HepG2 (cell line): ENCODE data around the gene TBC1D1. TPM values are rescaled to one million over a fixed set of nuclear protein-coding genes. Genes with fewer than 3 reads are reported as not detected.

Experiments used
- ATAC-seq: fragments of 200-7000 bp; cut with Tn5 transposase; 3 replicates; pipeline ENCODE4 v1.9.1; 2020; ENCODE audit warnings: mild to moderate bottlenecking, moderate library complexity
- BruUV-seq: library from RNA; stranded (reverse); fragments of 400-500 nt; replicated peaks from 2 replicates; lab custom pipeline; 2021; lab: Mats Ljungman, UMichigan
- CTCF ChIA-PET: fragments of 300-600 bp; formaldehyde crosslinking; extraction: SDS; loops from one replicate; lab custom pipeline; 2021; ENCODE audit warnings: low total read pairs, inconsistent platforms, low intra/inter-chr PET ratio; lab: Yijun Ruan, JAX
- POLR2A ChIA-PET: fragments of 350-600 bp; sonication (Branson Sonifier 250); formaldehyde crosslinking; loops from one replicate; lab custom pipeline; 2020; ENCODE audit warnings: antibody characterized with exemption, inconsistent platforms; lab: Yijun Ruan, JAX
- DNase-seq: peaks from one replicate; pipeline ENCODE4 v3.0.0-alpha.2; 2015; ENCODE audit warnings: low spot score
- FAIRE-seq: peaks from 3 replicates; lab custom pipeline; 2011; peaks lifted over from hg19 to GRCh38; lab: Jason Lieb, UNC
- H2AFZ ChIP-seq: one replicate; pipeline ENCODE4 v1.6.1; 2011; ENCODE audit warnings: low read length, inconsistent platforms
- H3K27ac ChIP-seq: fragments of 300-600 bp; 3 replicates; pipeline ENCODE4 v1.8.0; 2011; ENCODE audit warnings: mixed run types, mild to moderate bottlenecking, mixed read lengths, low read length, inconsistent platforms; ENCODE audit not compliant: insufficient read depth; ENCODE audit errors: extremely low read length
- H3K27me3 ChIP-seq, 2 experiments: fragments of 200-600 bp in 1 of 2; 2 replicates in 1 of 2; 3 replicates in 1 of 2; pipeline versions ENCODE4 v1.6.0 to v1.8.0; 2011; ENCODE audit warnings: low read length in 2 of 2, mild to moderate bottlenecking in 2 of 2, moderate library complexity in 2 of 2, inconsistent platforms in 1 of 2; ENCODE audit not compliant: insufficient read depth in 2 of 2, control insufficient read depth in 1 of 2
- H3K36me3 ChIP-seq, 2 experiments: fragments of 200-600 bp in 1 of 2; replicated peaks in 1 of 2; 2 replicates in 1 of 2; 3 replicates in 1 of 2; pipeline versions ENCODE4 v1.5.1 to v1.8.0; 2011; ENCODE audit warnings: low read length in 2 of 2, inconsistent platforms in 1 of 2; ENCODE audit not compliant: insufficient read depth in 2 of 2, control insufficient read depth in 1 of 2
- H3K4me1 ChIP-seq: 2 replicates; pipeline ENCODE4 v1.5.1; 2012; ENCODE audit warnings: low read length, inconsistent platforms; ENCODE audit not compliant: insufficient read depth
- H3K4me2 ChIP-seq: 2 replicates; pipeline ENCODE4 v1.6.0; 2011; ENCODE audit warnings: low read depth, low read length, inconsistent platforms
- H3K4me3 ChIP-seq, 3 experiments: fragments of 200-600 bp in 1 of 3; sonication (generic), shearing (Covaris generic) in 1 of 3; replicated peaks in 1 of 3; 2 replicates each; pipeline ENCODE4 v1.5.1; 2011 to 2016; ENCODE audit warnings: low read length in 3 of 3, inconsistent platforms in 2 of 3, low read depth in 2 of 3, mild to moderate bottlenecking in 2 of 3, control low read depth in 1 of 3, mixed read lengths in 1 of 3; ENCODE audit not compliant: insufficient read depth in 1 of 3
- H3K79me2 ChIP-seq: one replicate; pipeline ENCODE4 v1.6.1; 2011; ENCODE audit warnings: low read length, inconsistent platforms; ENCODE audit not compliant: insufficient read depth
- H3K9ac ChIP-seq: 2 replicates; pipeline ENCODE4 v1.6.0; 2011; ENCODE audit warnings: mild to moderate bottlenecking, low read depth, low read length, inconsistent platforms; ENCODE audit not compliant: insufficient read depth
- H3K9me3 ChIP-seq: 2 replicates; pipeline ENCODE4 v1.5.1; 2012; ENCODE audit warnings: mild to moderate bottlenecking, low read length
- H4K20me1 ChIP-seq: 2 replicates; pipeline ENCODE4 v1.6.0; 2011; ENCODE audit warnings: inconsistent platforms, mild to moderate bottlenecking, low read length, moderate library complexity; ENCODE audit not compliant: insufficient read depth
- FIP1L1 ChIP-seq: fragments of 200-400 bp; formaldehyde crosslinking; IDR thresholded peaks from 2 replicates; pipeline ENCODE4 v1.6.1; 2018; ENCODE audit warnings: low read depth, mild to moderate bottlenecking, low read length, moderate library complexity, borderline replicate concordance; ENCODE audit not compliant: insufficient read depth
- GLMP ChIP-seq: sonication (generic); formaldehyde crosslinking; IDR thresholded peaks from 2 replicates; pipeline ENCODE4 v1.9.0; 2021; ENCODE audit warnings: missing genetic modification reagents, mild to moderate bottlenecking, borderline replicate concordance
- ZBTB2 ChIP-seq: sonication (generic); formaldehyde crosslinking; IDR thresholded peaks from 2 replicates; pipeline ENCODE4 v1.8.0; 2022; ENCODE audit warnings: low read depth, missing genetic modification reagents
- ZNF460 ChIP-seq: sonication (generic); formaldehyde crosslinking; IDR thresholded peaks from 2 replicates; pipeline ENCODE4 v1.5.1; 2020; ENCODE audit warnings: missing genetic modification reagents, mild to moderate bottlenecking, borderline replicate concordance
- ZNF597 ChIP-seq: sonication (generic); formaldehyde crosslinking; IDR thresholded peaks from 2 replicates; pipeline ENCODE4 v1.5.0; 2020; ENCODE audit warnings: missing genetic modification reagents
- ZNF788 ChIP-seq: sonication (generic); formaldehyde crosslinking; IDR thresholded peaks from 2 replicates; pipeline ENCODE4 v1.5.0; 2020; ENCODE audit warnings: mild to moderate bottlenecking, missing genetic modification reagents, borderline replicate concordance
- WGBS: methylation state at CpG from one replicate; pipeline ENCODE4 v1.1.6; 2017; ENCODE audit warnings: low lambda C conversion rate; 5-methylcytosine and 5-hydroxymethylcytosine counted together
- in situ Hi-C: cut with HindIII; loops from 2 replicates; pipeline ENCODE4 v1.10.0; 2017; ENCODE audit warnings: low pct_unique_long_range_greater_than_20kb; ENCODE audit not compliant: extremely low pct_ligation_motif_present
- intact Hi-C: fragments of 100-400 bp; cut with micrococcal nuclease; formaldehyde crosslinking; loops from one replicate; pipeline ENCODE4 v1.10.0; 2022; ENCODE audit not compliant: unreplicated experiment
- polyA plus RNA-seq, 8 experiments: library from polyadenylated mRNA; depleted of rRNA in 3 of 8; stranded (reverse) in 7 of 8; unstranded in 1 of 8; fragments of >200 nt; fragmentation: Illumina TruSeq in 4 of 8; extraction: Trizol in 4 of 8; gene quantifications; 2 replicates each; pipeline versions ENCODE4 v1.2.1 to v1.2.3, GENCODE V29; 2011 to 2016; ENCODE audit warnings: low read depth in 4 of 8, missing spikeins in 1 of 8, mixed read lengths in 1 of 8; ENCODE audit not compliant: insufficient read depth in 1 of 8
- total RNA-seq, 5 experiments: library from RNA; depleted of rRNA; stranded (reverse); fragments of >200 nt; fragmentation: Illumina TruSeq; extraction: Trizol; gene quantifications; 2 replicates each; pipeline ENCODE4 v1.2.3, GENCODE V29; 2016; ENCODE audit warnings: low read depth in 1 of 5
- TF ChIP-seq, protein P1 (sequence below): sonication (generic); formaldehyde crosslinking; IDR thresholded peaks from 2 replicates; pipeline ENCODE4 v1.5.1; 2020; ENCODE audit warnings: mild to moderate bottlenecking, missing genetic modification reagents, moderate library complexity

The TBC1D1 gene
- total and polyA plus RNA-seq, 2 of the 13 experiments (the other 11 are each of a cell fraction or from before 2014, with no cell fraction given), result 37.3 to 62.8 TPM

GRCh38 chr4:38177641-38178391, 286.9 kb downstream of the TBC1D1 start:
- DNase-seq (no peak), FAIRE-seq (no peak), ATAC-seq (no peak)
- Histone ChIP-seq H3K27me3 (no peaks in the 10 kb centered on the region), H2AFZ (no peak overlapping the region), H3K27ac (no peak overlapping the region), H3K9ac (no peak overlapping the region), H3K79me2 (no peaks in the 10 kb centered on the region), H3K9me3 (no peaks in the 10 kb centered on the region), H4K20me1 (no peaks in the 10 kb centered on the region), H3K4me3 (no peak overlapping the region), H3K4me1 (peaks cover 49% of the 10 kb centered on the region), H3K36me3 (no peaks in the 10 kb centered on the region), H3K4me2 (no peak overlapping the region)
- intact Hi-C loops (loop anchor here (2.0 to 5.0 kb wide), 3 partner anchors 46 to 141 kb away; no protein-coding TSS in a partner anchor), in situ Hi-C loops (no loop called here)
- ChIA-PET CTCF (no interaction called here), POLR2A (interaction anchor here (1.0 kb wide), 1 partner anchor 45 kb away, joined by 3 read pairs; no protein-coding TSS in a partner anchor)
- 98% methylated on average over 11 of the region's 11 CpGs for WGBS
- no peak for TF ChIP-seq ZNF788 (CRISPR knock-in tag)
- no peak for TF ChIP-seq ZBTB2 (CRISPR knock-in tag)
- TF ChIP-seq GLMP (CRISPR knock-in tag), result no peak
- TF ChIP-seq ZNF460 (CRISPR knock-in tag), result no peak
- TF ChIP-seq, protein P1, sequence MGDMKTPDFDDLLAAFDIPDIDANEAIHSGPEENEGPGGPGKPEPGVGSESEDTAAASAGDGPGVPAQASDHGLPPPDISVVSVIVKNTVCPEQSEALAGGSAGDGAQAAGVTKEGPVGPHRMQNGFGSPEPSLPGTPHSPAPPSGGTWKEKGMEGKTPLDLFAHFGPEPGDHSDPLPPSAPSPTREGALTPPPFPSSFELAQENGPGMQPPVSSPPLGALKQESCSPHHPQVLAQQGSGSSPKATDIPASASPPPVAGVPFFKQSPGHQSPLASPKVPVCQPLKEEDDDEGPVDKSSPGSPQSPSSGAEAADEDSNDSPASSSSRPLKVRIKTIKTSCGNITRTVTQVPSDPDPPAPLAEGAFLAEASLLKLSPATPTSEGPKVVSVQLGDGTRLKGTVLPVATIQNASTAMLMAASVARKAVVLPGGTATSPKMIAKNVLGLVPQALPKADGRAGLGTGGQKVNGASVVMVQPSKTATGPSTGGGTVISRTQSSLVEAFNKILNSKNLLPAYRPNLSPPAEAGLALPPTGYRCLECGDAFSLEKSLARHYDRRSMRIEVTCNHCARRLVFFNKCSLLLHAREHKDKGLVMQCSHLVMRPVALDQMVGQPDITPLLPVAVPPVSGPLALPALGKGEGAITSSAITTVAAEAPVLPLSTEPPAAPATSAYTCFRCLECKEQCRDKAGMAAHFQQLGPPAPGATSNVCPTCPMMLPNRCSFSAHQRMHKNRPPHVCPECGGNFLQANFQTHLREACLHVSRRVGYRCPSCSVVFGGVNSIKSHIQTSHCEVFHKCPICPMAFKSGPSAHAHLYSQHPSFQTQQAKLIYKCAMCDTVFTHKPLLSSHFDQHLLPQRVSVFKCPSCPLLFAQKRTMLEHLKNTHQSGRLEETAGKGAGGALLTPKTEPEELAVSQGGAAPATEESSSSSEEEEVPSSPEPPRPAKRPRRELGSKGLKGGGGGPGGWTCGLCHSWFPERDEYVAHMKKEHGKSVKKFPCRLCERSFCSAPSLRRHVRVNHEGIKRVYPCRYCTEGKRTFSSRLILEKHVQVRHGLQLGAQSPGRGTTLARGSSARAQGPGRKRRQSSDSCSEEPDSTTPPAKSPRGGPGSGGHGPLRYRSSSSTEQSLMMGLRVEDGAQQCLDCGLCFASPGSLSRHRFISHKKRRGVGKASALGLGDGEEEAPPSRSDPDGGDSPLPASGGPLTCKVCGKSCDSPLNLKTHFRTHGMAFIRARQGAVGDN (CRISPR knock-in tag), result peak; percentile 58
- TF ChIP-seq FIP1L1, result no peak
- no peak for TF ChIP-seq ZNF597 (CRISPR knock-in tag)
- TF ChIP-seq, all 625 proteins: peak for 1
- BruUV-seq, result no TSS peak
